ENCODE results near the gene PTGFR.

The PTGFR gene

GRCh38 chr1:78553859-78554258, 63.1 kb downstream of the PTGFR start:
- Histone ChIP-seq H3K36me3 (ENCODE audit: insufficient read depth, low read length) (no peaks in the 10 kb centered on the region), H3K9me3 (ENCODE audit: low read length) (peaks cover 5% of the 10 kb centered on the region), H3K4me1 (ENCODE audit: insufficient read depth, low read length) (no peaks in the 10 kb centered on the region), H3K4me3 (ENCODE audit: low read depth in 1 of 2, low read length in 2 of 2) (no peak overlapping the region), H3K9ac (ENCODE audit: low read length) (no peak overlapping the region), H3K27ac (ENCODE audit: low read depth, low read length) (no peak overlapping the region), H3K27me3 (ENCODE audit: control insufficient read depth in 1 of 2, insufficient read depth in 2 of 2, low read length in 2 of 2) (no peaks in the 10 kb centered on the region)

- no peaks in the 10 kb centered on the region for H3K36me3 ChIP-seq (ENCODE audit: insufficient read depth, low read length)
- no peak overlapping the region for H3K9ac ChIP-seq (ENCODE audit: low read length)
- H3K4me1 ChIP-seq (ENCODE audit: insufficient read depth, low read length): no peaks in the 10 kb centered on the region
Observed at GRCh38 chr1:78554840-78555239, 64.1 kb downstream of the PTGFR start.

GRCh38 chr1:78559680-78560079, 68.9 kb downstream of the PTGFR start:
- Histone ChIP-seq H3K4me1 (ENCODE audit: insufficient read depth, low read length) (no peaks in the 10 kb centered on the region), H3K36me3 (ENCODE audit: insufficient read depth, low read length) (no peaks in the 10 kb centered on the region), H3K9ac (ENCODE audit: low read length) (no peak overlapping the region), H3K27me3 (ENCODE audit: control insufficient read depth in 1 of 2, insufficient read depth in 2 of 2, low read length in 2 of 2) (no peaks in the 10 kb centered on the region), H3K27ac (ENCODE audit: low read depth, low read length) (no peak overlapping the region), H3K9me3 (ENCODE audit: low read length) (no peaks in the 10 kb centered on the region), H3K4me3 (ENCODE audit: low read depth in 1 of 2, low read length in 2 of 2) (no peak overlapping the region)

More at GRCh38 chr1:78554840-78555239, 64.1 kb downstream of the PTGFR start:
- Histone ChIP-seq H3K27ac (ENCODE audit: low read depth, low read length) (no peak overlapping the region), H3K9me3 (ENCODE audit: low read length) (peaks cover 5% of the 10 kb centered on the region), H3K27me3 (ENCODE audit: control insufficient read depth in 1 of 2, insufficient read depth in 2 of 2, low read length in 2 of 2) (no peaks in the 10 kb centered on the region), H3K4me3 (ENCODE audit: low read depth in 1 of 2, low read length in 2 of 2) (no peak overlapping the region)

GRCh38 chr1:78560811-78561210, 70.0 kb downstream of the PTGFR start:
- H3K4me3 ChIP-seq (ENCODE audit: low read depth in 1 of 2, low read length in 2 of 2): no peak overlapping the region
- H3K9me3 ChIP-seq (ENCODE audit: low read length): no peaks in the 10 kb centered on the region
- no peaks in the 10 kb centered on the region for H3K36me3 ChIP-seq (ENCODE audit: insufficient read depth, low read length)
- no peaks in the 10 kb centered on the region for H3K27me3 ChIP-seq (ENCODE audit: control insufficient read depth in 1 of 2, insufficient read depth in 2 of 2, low read length in 2 of 2)
- H3K27ac ChIP-seq (ENCODE audit: low read depth, low read length): no peak overlapping the region
- H3K4me1 ChIP-seq (ENCODE audit: insufficient read depth, low read length): no peaks in the 10 kb centered on the region
- no peak overlapping the region for H3K9ac ChIP-seq (ENCODE audit: low read length)

GRCh38 chr1:78561856-78562255, 71.1 kb downstream of the PTGFR start:
- Histone ChIP-seq H3K36me3 (ENCODE audit: insufficient read depth, low read length) (no peaks in the 10 kb centered on the region), H3K27me3 (ENCODE audit: control insufficient read depth in 1 of 2, insufficient read depth in 2 of 2, low read length in 2 of 2) (no peaks in the 10 kb centered on the region), H3K4me3 (ENCODE audit: low read depth in 1 of 2, low read length in 2 of 2) (no peak overlapping the region), H3K4me1 (ENCODE audit: insufficient read depth, low read length) (no peaks in the 10 kb centered on the region), H3K9me3 (ENCODE audit: low read length) (no peaks in the 10 kb centered on the region), H3K9ac (ENCODE audit: low read length) (no peak overlapping the region), H3K27ac (ENCODE audit: low read depth, low read length) (no peak overlapping the region)

GRCh38 chr1:78565393-78565792, 74.6 kb downstream of the PTGFR start:
- Histone ChIP-seq H3K36me3 (ENCODE audit: insufficient read depth, low read length) (no peaks in the 10 kb centered on the region), H3K4me1 (ENCODE audit: insufficient read depth, low read length) (no peaks in the 10 kb centered on the region), H3K27ac (ENCODE audit: low read depth, low read length) (no peak overlapping the region), H3K4me3 (ENCODE audit: low read depth in 1 of 2, low read length in 2 of 2) (no peak overlapping the region), H3K9ac (ENCODE audit: low read length) (no peak overlapping the region), H3K27me3 (ENCODE audit: control insufficient read depth in 1 of 2, insufficient read depth in 2 of 2, low read length in 2 of 2) (no peaks in the 10 kb centered on the region), H3K9me3 (ENCODE audit: low read length) (no peaks in the 10 kb centered on the region)

GRCh38 chr1:78570539-78570938, 79.8 kb downstream of the PTGFR start:
- H3K9me3 ChIP-seq (ENCODE audit: low read length): no peaks in the 10 kb centered on the region
- no peak overlapping the region for H3K27ac ChIP-seq (ENCODE audit: low read depth, low read length)
- H3K27me3 ChIP-seq (ENCODE audit: control insufficient read depth in 1 of 2, insufficient read depth in 2 of 2, low read length in 2 of 2): no peaks in the 10 kb centered on the region
- no peak overlapping the region for H3K9ac ChIP-seq (ENCODE audit: low read length)
- no peaks in the 10 kb centered on the region for H3K36me3 ChIP-seq (ENCODE audit: insufficient read depth, low read length)
- H3K4me3 ChIP-seq (ENCODE audit: low read depth in 1 of 2, low read length in 2 of 2): no peak overlapping the region
- H3K4me1 ChIP-seq (ENCODE audit: insufficient read depth, low read length): no peaks in the 10 kb centered on the region

- Histone ChIP-seq H3K9ac (ENCODE audit: low read length) (no peak overlapping the region), H3K27ac (ENCODE audit: low read depth, low read length) (no peak overlapping the region), H3K4me3 (ENCODE audit: low read depth in 1 of 2, low read length in 2 of 2) (no peak overlapping the region), H3K36me3 (ENCODE audit: insufficient read depth, low read length) (no peaks in the 10 kb centered on the region), H3K9me3 (ENCODE audit: low read length) (no peaks in the 10 kb centered on the region), H3K27me3 (ENCODE audit: control insufficient read depth in 1 of 2, insufficient read depth in 2 of 2, low read length in 2 of 2) (no peaks in the 10 kb centered on the region), H3K4me1 (ENCODE audit: insufficient read depth, low read length) (no peaks in the 10 kb centered on the region)
Observed at GRCh38 chr1:78577257-78578100, 86.7 kb downstream of the PTGFR start.

- no peaks in the 10 kb centered on the region for H3K36me3 ChIP-seq (ENCODE audit: insufficient read depth, low read length)
- no peak overlapping the region for H3K4me3 ChIP-seq (ENCODE audit: low read depth in 1 of 2, low read length in 2 of 2)
- H3K27me3 ChIP-seq (ENCODE audit: control insufficient read depth in 1 of 2, insufficient read depth in 2 of 2, low read length in 2 of 2): no peaks in the 10 kb centered on the region
- H3K9ac ChIP-seq (ENCODE audit: low read length): no peak overlapping the region
- no peaks in the 10 kb centered on the region for H3K9me3 ChIP-seq (ENCODE audit: low read length)
- no peak overlapping the region for H3K27ac ChIP-seq (ENCODE audit: low read depth, low read length)
- H3K4me1 ChIP-seq (ENCODE audit: insufficient read depth, low read length): no peaks in the 10 kb centered on the region
Observed at GRCh38 chr1:78586572-78586971, 95.8 kb downstream of the PTGFR start.

- Histone ChIP-seq H3K9me3 (ENCODE audit: low read length) (no peaks in the 10 kb centered on the region), H3K36me3 (ENCODE audit: insufficient read depth, low read length) (no peaks in the 10 kb centered on the region), H3K9ac (ENCODE audit: low read length) (no peak overlapping the region), H3K27me3 (ENCODE audit: control insufficient read depth in 1 of 2, insufficient read depth in 2 of 2, low read length in 2 of 2) (no peaks in the 10 kb centered on the region), H3K27ac (ENCODE audit: low read depth, low read length) (no peak overlapping the region), H3K4me3 (ENCODE audit: low read depth in 1 of 2, low read length in 2 of 2) (no peak overlapping the region), H3K4me1 (ENCODE audit: insufficient read depth, low read length) (no peaks in the 10 kb centered on the region)
Observed at GRCh38 chr1:78587211-78587610, 96.4 kb downstream of the PTGFR start.

Measured in muscle layer of colon (tissue), 2 donors.